GM23338 (cell line): ENCODE measurements around the gene NINL. TPM values are rescaled to one million over a fixed set of nuclear protein-coding genes. Genes with fewer than 3 reads are reported as not detected.

ENCODE experiments used
- ATAC-seq: fragments of 200-7000 bp; cut with Tn5 transposase; 3 replicates; pipeline ENCODE4 v1.9.1; 2020
- DNase-seq: peaks from one replicate; pipeline ENCODE4 v3.0.0-alpha.2; 2015; ENCODE audit warnings: low spot score
- H2AFZ ChIP-seq: fragments of 200-600 bp; sonication (generic); 2 replicates; pipeline ENCODE4 v1.8.0; 2016; ENCODE audit warnings: antibody characterized with exemption, mild to moderate bottlenecking, moderate library complexity
- H3F3A ChIP-seq: fragments of 200-600 bp; sonication (generic); replicated peaks from 2 replicates; pipeline ENCODE4 v1.8.0; 2017; ENCODE audit warnings: antibody characterized with exemption, mixed run types, low read depth
- H3K27ac ChIP-seq: fragments of 200-600 bp; sonication (generic); 2 replicates; pipeline ENCODE4 v1.6.1; 2016; ENCODE audit warnings: low read depth
- H3K27me3 ChIP-seq: fragments of 200-600 bp; sonication (generic); 2 replicates; pipeline ENCODE4 v1.8.0; 2016; ENCODE audit warnings: mild to moderate bottlenecking, mixed run types, moderate library complexity; ENCODE audit not compliant: insufficient read depth
- H3K36me3 ChIP-seq: fragments of 200-600 bp; sonication (generic); 2 replicates; pipeline ENCODE4 v1.8.0; 2016; ENCODE audit warnings: mild to moderate bottlenecking; ENCODE audit not compliant: insufficient read depth
- H3K4me1 ChIP-seq: fragments of 200-600 bp; sonication (generic); 2 replicates; pipeline ENCODE4 v1.8.0; 2016; ENCODE audit warnings: mild to moderate bottlenecking, moderate library complexity; ENCODE audit not compliant: insufficient read depth
- H3K4me2 ChIP-seq: fragments of 200-600 bp; sonication (generic); 2 replicates; pipeline ENCODE4 v1.7.1; 2017; ENCODE audit warnings: mixed run types
- H3K4me3 ChIP-seq: fragments of 200-600 bp; sonication (generic); 2 replicates; pipeline ENCODE4 v1.6.1; 2016; ENCODE audit warnings: mixed run types
- H3K79me2 ChIP-seq: fragments of 200-600 bp; sonication (generic); replicated peaks from 2 replicates; pipeline ENCODE4 v1.8.0; 2017; ENCODE audit warnings: mild to moderate bottlenecking; ENCODE audit not compliant: insufficient read depth
- H3K9me2 ChIP-seq: fragments of 200-600 bp; sonication (generic); 2 replicates; pipeline ENCODE4 v1.8.0; 2017; ENCODE audit not compliant: insufficient read depth
- H4K20me1 ChIP-seq: fragments of 200-600 bp; sonication (generic); replicated peaks from 2 replicates; pipeline ENCODE4 v1.8.0; 2017; ENCODE audit warnings: mild to moderate bottlenecking; ENCODE audit not compliant: insufficient read depth
- H3K27ac Mint-ChIP-seq: 2 replicates; pipeline ENCODE4 v1.8.0; 2020; ENCODE audit warnings: inconsistent platforms, mild to moderate bottlenecking, moderate library complexity, mixed read lengths
- H3K27me3 Mint-ChIP-seq: 3 replicates; pipeline ENCODE4 v1.8.0; 2022; ENCODE audit warnings: low read depth, mild to moderate bottlenecking, moderate library complexity, mixed read lengths, inconsistent platforms; ENCODE audit not compliant: insufficient read depth, poor library complexity
- H3K36me3 Mint-ChIP-seq: 3 replicates; pipeline ENCODE4 v1.8.0; 2021; ENCODE audit warnings: low read depth, mild to moderate bottlenecking, inconsistent platforms, moderate library complexity, mixed read lengths
- H3K4me1 Mint-ChIP-seq: 3 replicates; pipeline ENCODE4 v1.8.0; 2020; ENCODE audit warnings: mild to moderate bottlenecking, inconsistent platforms, mixed read lengths
- H3K4me3 Mint-ChIP-seq: 3 replicates; pipeline ENCODE4 v1.8.0; 2021; ENCODE audit warnings: moderate library complexity, mild to moderate bottlenecking, inconsistent platforms, mixed read lengths
- H3K9me3 Mint-ChIP-seq: 3 replicates; pipeline ENCODE4 v1.8.0; 2020; ENCODE audit warnings: moderate library complexity, mild to moderate bottlenecking, inconsistent platforms, mixed read lengths
- CREB1 ChIP-seq: fragments of 250-450 bp; sonication (Bioruptor Pico); IDR thresholded peaks from 2 replicates; pipeline ENCODE4 v1.5.0; 2020; ENCODE audit warnings: low read depth, mild to moderate bottlenecking, moderate library complexity
- CTCF ChIP-seq, 2 experiments: fragments of 200-600 bp in 1 of 2; sonication (generic) in 1 of 2; conservative IDR thresholded peaks; 2 replicates each; pipeline versions ENCODE4 v1.5.1 to v1.6.1; 2016 to 2017; ENCODE audit warnings: antibody characterized with exemption in 2 of 2, low read depth in 2 of 2, mild to moderate bottlenecking in 2 of 2, moderate library complexity in 1 of 2
- ETS1 ChIP-seq: IDR thresholded peaks from 2 replicates; pipeline ENCODE4 v1.6.1; 2016; ENCODE audit warnings: antibody characterized with exemption
- EZH2 ChIP-seq: fragments of 200-600 bp; sonication (generic); IDR thresholded peaks from one replicate; pipeline ENCODE4 v1.8.0; 2017; ENCODE audit warnings: antibody characterized with exemption, mild to moderate bottlenecking, low read depth; ENCODE audit not compliant: unreplicated experiment
- EZH2phosphoT487 ChIP-seq: fragments of 200-600 bp; sonication (generic); IDR thresholded peaks from one replicate; pipeline ENCODE4 v1.8.1; 2018; ENCODE audit warnings: antibody characterized with exemption; ENCODE audit not compliant: unreplicated experiment
- JUNB ChIP-seq: IDR thresholded peaks from one replicate; pipeline ENCODE4 v1.6.1; 2016; ENCODE audit warnings: antibody characterized with exemption; ENCODE audit not compliant: unreplicated experiment
- NANOG ChIP-seq: IDR thresholded peaks from 2 replicates; pipeline ENCODE4 v1.6.1; 2016; ENCODE audit warnings: antibody characterized with exemption, borderline replicate concordance
- POLR2AphosphoS5 ChIP-seq: IDR thresholded peaks from 2 replicates; pipeline ENCODE4 v1.6.1; 2016; ENCODE audit warnings: antibody characterized with exemption, low read depth
- REST ChIP-seq: IDR thresholded peaks from one replicate; pipeline ENCODE4 v1.6.1; 2018; ENCODE audit warnings: antibody characterized with exemption; ENCODE audit not compliant: unreplicated experiment
- STAT1 ChIP-seq: IDR thresholded peaks from one replicate; pipeline ENCODE4 v1.6.1; 2016; ENCODE audit warnings: antibody characterized with exemption; ENCODE audit not compliant: unreplicated experiment
- ZNF114 ChIP-seq: fragments of 250-450 bp; sonication (Bioruptor Pico); IDR thresholded peaks from 2 replicates; pipeline ENCODE4 v1.5.0; 2020; ENCODE audit warnings: mild to moderate bottlenecking, moderate library complexity
- ZNF331 ChIP-seq: fragments of 250-450 bp; sonication (Bioruptor Pico); IDR thresholded peaks from 2 replicates; pipeline ENCODE4 v1.5.0; 2020; ENCODE audit warnings: low read depth, mild to moderate bottlenecking, moderate library complexity
- ZNF462 ChIP-seq: fragments of 250-450 bp; sonication (Bioruptor Pico); IDR thresholded peaks from 2 replicates; pipeline ENCODE4 v1.5.0; 2020; ENCODE audit warnings: mild to moderate bottlenecking, moderate library complexity
- polyA plus RNA-seq: library from polyadenylated mRNA; unstranded; fragments of >200 nt; fragmentation: Nextera tagmentation; extraction: Ambion mirVana; gene quantifications from 2 replicates; pipeline ENCODE4 v1.2.1, GENCODE V29; 2016
- total RNA-seq: library from RNA; depleted of rRNA; stranded (reverse); fragments of >200 nt; shearing (Covaris generic); gene quantifications from 2 replicates; pipeline ENCODE4 v1.2.3, GENCODE V29; 2014

The NINL gene
- total and polyA plus RNA-seq, 2 experiments from 2014 or later: 18.0 to 31.2 TPM

GRCh38 chr20:25600632-25601031, 15.3 kb upstream of the NINL start:
- ATAC-seq: no peak
- H3K4me1 Mint-ChIP-seq: no peaks in the 10 kb centered on the region
- H3K27ac Mint-ChIP-seq: no peak overlapping the region

More at GRCh38 chr20:25600632-25601031, 15.3 kb upstream of the NINL start:
- Mint-ChIP-seq H3K36me3 (no peaks in the 10 kb centered on the region; the same call in 2 of the 3 replicates), H3K4me3 (no peak overlapping the region), H3K9me3 (peaks cover 4% of the 10 kb centered on the region; the same call in 1 of the 3 replicates), H3K27me3 (peaks cover 5% of the 10 kb centered on the region)
- Histone ChIP-seq H3K27ac (no peak overlapping the region), H3K36me3 (no peaks in the 10 kb centered on the region), H3K4me2 (no peak overlapping the region), H3F3A (no peaks in the 10 kb centered on the region), H3K27me3 (no peaks in the 10 kb centered on the region), H2AFZ (no peak overlapping the region), H3K4me3 (no peak overlapping the region), H3K4me1 (no peaks in the 10 kb centered on the region), H3K79me2 (no peaks in the 10 kb centered on the region), H4K20me1 (no peaks in the 10 kb centered on the region), H3K9me2 (no peaks in the 10 kb centered on the region)
- no peak for DNase-seq
- TF ChIP-seq STAT1 (no peak), NANOG (no peak), ZNF462 (no peak), CTCF (conservative IDR thresholded peaks at IDR 0.05; ENCODE audit: low read depth in 2 of 2) (no peak), JUNB (no peak), ZNF331 (no peak), CREB1 (CRISPR knock-in tag) (no peak), REST (no peak), ZNF114 (CRISPR knock-in tag) (no peak), EZH2phosphoT487 (no peak), ETS1 (no peak), POLR2AphosphoS5 (no peak), EZH2 (no peak)
